ENCODE results near the gene MTURN.

MTURN gene

DNA sequence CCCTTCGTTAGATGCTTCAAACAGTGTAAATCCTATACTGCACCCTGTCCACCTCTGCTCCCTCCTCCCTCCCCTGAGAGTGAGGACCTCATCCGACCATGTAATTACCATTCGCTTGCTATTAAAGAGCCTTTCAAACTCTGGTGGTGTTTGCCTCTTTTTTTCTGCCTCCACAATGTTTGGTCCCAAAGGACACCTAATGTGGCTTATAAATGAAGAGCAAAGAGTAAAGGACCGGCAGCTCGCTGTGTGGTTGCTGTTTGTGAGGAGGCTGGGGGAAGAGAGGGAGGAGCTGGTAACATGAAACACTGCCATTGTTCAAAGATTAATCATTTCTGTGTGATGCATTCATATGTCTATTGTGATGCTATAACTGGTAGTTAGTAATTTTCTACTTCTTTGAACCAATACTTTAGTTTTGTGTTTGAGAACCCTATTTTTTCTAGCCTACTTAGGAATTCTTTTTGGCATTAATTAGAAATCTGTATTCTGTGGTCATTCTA, 27.9 kb downstream of the MTURN start:
- no peak for DNase-seq

DNA sequence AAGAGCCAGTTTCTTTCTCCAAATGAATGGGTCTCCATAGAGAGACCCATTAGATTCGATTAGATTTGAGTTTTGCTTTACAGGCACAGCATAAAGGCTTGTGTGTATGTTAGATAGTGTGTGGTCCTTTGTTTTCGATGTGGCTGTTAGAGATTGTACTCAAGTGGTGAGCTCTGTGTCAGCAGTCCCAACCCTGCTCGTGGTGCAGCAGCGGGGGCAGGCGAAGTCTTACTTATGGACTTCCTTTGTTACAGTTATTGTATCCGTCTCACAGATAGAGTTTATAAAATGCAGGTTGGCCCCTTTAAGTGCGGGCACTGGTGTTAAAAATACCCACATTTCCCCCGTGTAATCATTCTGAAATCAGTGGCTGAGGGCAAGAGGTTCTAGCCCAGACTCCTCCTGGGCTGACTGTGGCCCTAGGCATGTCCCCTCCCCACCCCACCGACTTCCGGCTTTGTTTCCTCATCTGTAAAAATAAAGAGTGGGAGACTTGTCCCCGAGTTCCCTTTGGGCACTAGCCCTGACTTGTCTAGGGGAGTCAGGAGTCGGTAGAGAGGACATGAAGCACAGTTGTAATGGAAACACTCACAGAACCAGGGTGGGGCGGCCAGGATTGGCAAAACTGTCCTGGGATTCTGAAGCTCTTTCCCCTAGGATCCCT, 28.6 kb downstream of the MTURN start:
- DNase-seq: no peak

DNA sequence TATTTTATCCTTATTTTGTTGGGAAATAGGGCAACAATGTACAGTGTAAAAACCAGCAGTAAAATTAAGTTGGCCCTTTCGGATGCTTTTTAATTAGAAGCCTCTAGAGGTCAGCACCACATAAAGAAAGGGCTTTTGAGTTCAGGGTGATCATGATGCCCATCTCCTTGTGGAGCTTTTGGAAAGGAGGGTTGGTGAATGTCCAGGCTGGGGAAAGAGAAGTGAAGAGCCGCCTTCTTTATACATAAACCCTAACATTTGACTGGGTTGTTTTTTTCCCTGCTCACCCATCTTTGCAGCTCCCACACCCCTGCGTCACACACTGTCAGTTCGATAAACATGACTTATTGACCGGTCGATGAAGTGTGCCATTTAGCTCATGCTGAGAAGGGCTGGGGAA, 29.8 kb downstream of the MTURN start:
- no peak for DNase-seq

DNA sequence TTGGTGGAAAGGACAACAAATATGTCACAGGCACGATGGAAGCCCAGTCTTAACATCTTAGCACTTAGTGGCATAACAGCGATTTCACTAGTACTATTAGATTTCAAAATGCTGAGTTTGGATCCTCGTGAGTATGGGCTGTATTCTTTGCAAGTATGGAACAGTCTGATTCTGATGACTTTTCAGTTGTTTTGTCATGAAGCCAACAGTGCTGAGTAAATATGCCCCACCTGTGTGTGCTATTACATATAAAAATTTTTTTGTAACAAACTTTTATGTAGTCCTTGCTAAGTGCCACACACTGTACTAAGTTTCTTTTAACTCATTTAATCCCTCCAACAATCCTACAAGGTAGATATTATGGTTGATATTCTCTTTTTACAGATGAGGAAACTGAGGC, 30.8 kb downstream of the MTURN start:
- DNase-seq: no peak

DNA sequence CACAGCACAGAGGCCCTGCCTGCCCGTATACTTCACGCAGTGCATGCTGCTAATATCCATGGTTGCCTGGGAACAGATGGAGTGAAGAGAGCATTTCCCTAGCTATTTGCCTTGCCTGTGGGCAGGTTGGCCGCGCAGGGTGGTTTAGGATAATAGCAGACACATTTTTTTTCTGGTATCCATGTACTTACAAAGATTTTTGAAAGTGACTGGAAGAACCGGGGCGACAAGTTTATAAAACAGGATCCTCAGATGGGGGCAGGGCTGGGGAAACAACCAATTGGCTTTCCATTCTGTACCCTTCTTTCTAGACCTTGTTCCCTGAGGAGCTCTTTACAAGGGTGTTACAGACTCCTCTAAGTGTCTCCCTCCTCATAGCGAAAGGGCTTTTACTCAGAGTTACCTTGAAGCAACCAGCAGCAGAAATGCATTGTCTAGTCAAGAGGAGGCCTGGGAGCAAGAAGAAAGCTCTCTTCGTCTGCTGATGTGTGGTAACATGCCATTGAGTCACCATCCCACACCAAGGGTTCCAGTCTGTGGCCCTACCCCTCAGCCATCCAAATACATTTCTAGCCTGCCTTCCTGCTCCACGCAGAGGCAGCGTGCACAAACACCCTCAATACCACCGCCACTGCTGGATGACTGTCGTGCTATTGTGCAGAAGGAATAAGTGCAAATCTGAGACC, 31.5 kb downstream of the MTURN start:
- DNase-seq: no peak

DNA sequence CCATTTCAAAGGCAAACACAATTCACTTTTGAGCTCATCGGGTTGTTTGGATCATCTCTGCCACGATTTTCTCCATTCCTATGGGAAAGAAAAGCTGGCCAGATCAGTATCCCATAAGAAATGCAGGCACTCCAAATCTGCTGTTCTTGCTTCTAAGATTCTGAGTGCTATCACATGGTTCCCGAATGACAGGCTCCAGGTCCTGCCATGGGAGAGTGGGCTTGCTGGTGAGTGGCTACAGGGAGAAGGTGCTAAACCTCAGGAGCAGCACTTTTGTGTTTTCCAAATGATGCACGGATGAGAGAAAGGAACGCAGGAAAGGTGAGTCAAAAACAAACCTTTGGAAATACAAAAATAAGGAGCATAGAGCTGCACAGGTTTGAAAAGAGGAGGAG, 32.1 kb downstream of the MTURN start:
- DNase-seq: no peak

DNA sequence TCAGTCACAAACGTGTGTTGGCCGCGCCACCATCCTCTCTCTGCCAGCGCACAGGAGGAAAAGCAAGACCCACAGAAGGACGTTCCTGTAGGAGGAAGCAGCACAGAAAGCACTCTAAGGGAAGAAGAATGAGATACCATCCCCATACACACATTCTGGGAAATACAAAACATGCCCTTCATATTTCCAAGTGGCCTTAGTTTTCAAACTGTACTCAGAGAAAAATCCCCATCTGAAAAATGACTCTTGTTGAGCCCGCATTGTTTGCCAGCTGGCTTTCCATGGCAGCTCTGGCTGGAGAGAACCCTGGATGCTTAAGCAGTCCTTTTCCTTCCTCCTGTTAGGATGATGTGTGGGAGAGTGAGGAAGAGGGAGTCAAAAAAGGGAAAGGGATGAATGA, 33.1 kb downstream of the MTURN start:
- no peak for DNase-seq

DNA sequence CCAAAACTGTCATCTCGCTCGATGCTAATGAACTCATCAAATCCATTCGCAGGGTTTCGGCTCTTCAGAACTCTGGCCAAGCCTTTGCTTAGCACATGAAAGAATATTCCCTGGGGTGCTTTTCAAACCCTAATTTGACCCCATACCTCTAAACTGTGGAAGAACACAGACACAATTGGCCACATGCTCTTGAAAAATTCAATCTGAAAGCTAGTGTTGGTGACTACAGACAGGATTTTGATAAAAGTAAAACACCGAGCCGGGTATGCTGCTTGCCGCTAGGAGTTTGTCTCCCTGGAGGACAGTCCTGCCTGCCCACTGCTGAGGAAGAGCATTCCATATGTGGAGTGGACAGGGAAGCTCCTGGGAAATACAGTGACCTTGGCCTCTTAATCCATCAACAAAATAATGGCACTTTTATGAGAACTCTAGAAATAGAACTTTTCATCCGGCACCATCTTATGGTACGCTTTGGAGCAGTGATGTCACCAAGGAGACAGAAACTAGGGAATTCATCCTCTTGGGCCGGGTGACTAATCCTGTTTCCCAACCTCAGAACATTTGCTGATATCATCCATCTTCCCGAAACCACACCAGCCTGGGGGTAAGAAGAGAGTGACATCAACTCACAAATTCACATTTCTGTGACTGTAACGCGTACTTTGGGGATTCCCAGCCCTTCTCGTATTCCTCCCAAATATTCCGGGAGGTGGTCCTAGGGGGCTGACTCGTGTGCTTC, 34.2 kb downstream of the MTURN start:
- no peak for DNase-seq

DNA sequence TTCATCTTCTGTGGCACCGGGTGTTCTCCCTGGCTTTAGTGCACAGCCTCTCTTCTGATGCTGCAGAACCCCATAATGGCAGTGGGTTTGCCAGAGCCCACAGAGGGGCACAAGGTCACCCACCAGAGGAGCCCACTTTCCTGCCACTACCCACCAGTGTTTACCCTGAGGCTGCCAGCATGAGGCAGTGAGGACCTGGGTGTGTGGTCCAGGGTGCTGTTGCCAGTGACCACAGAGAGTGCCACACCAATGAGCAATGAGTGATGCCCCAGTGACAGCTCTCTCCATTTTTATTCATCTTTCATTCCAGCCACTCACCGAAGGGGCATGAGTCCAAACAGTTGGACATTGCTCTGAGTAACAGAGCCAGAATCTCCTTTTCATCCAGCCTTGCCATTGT, 34.8 kb downstream of the MTURN start:
- no peak for DNase-seq

DNA sequence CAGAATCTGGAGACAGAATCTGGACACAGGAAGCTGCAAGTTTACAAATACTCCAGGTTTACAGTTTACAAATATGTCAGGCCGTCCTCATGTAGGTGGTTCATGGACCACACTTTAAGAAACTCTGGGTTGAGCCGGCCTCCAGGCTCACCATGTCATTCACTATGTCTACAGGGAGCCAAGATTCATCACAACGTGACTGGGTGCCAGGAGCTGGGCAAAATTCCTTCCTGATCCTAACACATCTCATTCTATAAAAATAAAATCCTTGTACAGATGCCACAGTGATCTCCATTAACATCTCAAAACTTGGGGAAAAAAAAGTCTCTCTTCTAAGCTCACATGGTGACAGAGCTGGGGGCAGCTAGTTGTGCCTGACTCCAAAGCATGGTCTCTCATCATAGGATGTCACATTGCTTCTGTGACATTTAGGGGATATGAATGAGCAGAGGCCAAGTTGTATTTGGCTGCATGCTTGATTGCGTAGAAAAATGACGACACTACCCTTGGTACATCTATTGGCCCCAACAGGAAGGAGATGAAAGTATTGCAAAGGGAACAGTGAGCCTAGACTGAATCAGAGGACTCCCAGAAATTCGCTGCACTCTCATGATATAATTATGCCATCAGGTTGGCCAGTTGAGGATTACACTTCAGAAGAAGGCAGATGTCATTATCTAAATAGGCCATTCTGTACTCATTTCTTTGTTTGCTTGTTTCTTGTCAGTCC, 35.9 kb downstream of the MTURN start:
- no peak for DNase-seq

DNA sequence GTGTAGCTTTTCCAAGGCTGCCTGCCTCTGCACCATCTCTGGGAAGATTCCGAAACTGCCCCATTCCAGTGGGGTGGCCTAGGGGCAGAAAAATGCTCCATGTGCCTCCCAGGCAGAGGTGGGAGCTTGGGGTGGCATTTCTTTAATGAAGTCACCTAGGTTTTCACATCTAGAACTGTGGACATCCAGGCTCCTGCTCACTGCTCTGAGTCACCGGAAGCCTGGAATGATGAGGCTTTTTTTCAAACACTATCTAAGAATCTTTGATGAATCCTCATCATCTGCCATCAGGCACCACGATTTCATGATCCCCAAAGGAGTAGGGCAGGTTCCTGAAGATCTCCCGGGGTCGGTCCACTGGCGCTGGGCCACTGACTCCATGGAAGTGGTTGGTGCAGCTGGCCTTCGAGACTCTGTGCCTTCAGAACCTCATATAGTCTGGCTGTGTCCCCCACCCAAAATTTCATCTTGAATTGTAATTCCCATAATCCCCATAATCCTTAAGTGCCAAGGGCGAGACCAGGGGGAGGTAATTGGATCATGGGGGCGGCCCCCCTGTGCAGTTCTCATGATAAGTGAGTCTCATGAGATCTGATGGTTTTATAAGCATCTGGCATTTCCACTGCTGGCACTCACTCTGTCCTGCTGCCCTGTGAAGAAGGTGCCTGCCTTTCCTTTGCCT, 37.1 kb downstream of the MTURN start:
- no peak for DNase-seq

DNA sequence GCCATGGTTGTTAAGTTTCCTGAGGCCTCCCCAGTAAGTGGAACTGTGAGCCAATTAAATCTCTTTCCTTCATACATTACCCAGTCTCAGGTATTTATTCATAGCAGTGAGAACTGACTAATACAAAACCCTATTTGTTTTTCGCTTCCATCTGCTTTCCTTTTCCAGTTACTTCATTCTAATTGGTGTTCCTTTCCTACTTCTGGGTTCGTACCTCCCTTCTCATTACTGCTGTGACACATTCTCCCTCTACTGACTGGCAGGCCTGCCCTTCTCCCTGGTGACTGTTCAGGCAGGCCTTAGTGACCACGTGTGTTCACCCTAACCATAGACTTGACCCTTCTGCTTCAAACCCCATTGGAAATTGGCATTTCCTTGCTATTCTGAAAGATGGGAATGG, 37.7 kb downstream of the MTURN start:
- no peak for DNase-seq

DNA sequence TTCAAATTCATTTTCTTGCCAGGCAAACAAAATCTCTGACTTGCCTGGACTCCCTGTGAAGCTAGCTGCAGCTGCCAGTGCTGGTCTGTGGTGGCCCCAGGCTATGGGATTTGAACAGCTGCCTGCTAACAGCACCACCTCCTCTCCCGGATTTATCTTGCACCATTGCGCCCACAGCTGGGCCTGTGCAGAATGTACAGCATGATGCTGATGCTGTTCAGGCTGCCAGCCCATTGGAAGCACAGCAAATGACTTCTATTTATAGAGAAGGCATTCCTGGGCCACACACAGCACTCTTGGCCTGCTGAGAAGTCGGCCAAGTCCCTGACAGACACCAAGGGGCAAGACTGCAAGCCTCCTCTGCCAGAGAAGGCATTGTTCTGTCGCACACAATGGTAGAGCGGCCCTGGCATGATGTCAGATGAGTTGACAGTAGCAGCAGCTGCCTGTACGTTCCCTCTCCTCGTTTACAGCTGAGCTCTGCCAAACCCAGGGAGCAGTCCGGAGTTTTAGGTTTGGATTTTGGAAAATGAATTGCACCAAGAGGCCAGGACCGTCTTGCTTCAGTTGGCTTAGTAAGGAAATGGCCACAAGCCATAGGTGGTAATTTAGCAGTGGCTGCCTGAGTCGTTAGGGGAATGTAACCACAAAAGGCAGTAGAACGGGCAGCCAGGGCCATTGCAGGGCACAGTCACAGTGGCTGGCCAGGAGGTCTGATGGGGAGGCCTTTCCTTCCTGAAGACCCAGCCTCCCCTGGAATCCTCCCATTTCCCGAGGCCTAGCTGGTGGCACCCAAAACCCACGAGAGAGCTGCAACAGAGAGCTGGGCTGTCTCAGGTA, 38.5 kb downstream of the MTURN start:
- no peak for DNase-seq

DNA sequence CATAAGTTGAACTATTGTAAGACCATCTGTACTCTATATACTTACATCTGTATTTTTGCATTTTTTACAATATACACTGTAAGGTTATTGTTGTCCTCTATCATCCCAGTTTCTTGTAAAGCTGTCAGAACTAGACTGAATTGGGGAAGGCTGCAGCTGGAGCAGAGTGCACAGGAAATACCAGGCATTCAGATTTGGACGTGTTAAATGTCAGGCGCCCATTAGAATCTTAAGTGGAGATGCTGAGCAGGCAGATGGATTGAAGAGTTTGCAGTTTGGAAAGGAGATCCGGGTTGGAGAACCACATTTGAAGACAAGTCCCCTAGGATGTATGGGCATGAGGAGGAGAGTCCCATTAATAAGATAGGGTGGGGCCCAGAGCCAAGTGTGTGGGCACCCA, 40.4 kb downstream of the MTURN start:
- DNase-seq: no peak

DNA sequence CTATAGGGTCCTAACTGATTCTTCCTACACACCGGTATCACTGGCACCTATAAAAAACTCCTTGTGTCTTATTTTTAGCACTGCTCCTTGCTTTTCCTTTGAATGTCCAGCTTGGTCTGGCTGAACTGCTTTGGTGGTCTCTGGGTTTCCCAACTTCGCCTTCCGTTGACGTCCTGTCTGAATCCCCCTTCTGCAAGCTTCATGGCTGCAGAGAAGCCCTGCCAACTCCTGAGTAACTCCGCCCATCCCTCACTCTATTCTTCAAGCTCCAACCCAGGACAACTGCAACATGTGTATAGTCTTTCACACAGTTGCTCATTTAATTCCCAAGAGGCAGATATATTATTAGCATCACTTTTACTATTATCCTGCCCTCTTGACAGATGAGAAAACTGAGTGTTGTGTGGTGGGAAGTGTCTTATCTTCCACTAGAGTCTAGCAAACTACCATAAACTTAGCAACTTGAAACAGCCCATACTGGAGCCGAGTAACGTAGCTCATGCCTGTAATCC, 40.9 kb downstream of the MTURN start:
- DNase-seq: no peak

DNA sequence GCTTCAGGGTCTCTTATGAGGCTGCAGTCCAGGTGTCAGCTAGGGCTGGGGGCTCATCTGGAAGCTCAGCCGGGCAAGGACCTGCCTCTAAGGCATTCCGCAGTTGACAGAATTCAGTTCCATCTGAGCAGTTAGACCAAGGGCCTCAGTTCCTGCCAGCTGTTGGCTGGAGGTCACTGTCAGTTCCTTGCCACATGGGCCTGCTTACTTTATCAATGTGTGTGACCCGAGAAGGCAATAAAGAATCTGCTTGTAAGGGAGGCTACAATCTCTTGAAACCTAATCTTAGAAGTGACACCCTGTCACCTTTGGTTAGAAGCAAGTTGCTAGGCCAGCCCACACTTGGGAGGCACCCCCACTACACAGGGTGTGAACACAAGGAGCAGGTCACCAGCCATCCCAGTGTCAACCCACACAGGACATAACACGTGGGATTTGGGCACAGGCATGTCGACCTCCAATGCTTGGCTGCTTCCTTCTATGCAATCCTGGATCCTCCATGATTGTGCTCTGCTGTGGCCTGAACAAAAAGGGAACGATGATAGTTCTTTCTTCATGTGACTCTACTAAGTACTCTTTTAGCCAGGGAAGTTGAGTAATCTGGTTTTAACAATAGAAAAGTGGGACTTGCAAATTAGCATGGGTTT, 41.8 kb downstream of the MTURN start:
- no peak for DNase-seq

DNA sequence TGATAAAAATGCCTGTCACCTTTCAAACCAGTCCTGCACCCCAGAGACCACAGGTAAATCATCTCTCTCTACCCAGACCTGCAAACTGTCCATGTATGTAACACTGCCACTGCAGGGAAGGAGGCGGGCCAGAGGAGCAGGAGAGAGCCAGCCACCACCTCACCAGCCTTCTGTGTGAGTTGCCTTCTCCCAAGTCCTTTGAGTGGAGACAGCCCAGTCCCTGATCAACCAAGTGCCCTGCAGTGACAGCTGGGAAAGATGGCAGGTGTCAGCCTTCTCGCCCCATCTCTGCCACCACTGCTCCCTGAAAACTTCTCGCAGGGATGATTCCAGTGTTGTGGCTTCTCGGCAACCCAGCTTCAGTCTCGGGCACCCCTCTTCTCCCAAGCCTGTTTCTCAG, 42.4 kb downstream of the MTURN start:
- no peak for DNase-seq

DNA sequence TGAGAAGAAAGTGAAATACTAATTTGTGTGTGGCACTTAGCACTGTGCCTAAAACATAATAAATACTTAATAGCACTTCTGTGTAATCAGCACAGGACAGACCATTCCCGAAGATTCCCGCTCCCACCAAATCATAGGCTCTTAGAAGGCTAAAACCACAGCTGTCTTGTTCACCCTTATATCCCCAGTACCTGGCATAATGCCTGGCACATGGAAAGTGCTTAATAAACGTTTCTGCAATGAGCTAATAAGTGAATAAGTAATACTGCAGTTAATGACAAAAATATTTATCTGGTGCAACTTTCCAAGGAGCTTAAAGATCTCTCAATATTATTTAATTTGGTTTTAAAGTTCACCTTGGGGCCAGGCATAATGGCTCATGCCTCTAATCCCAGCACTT, 43.2 kb downstream of the MTURN start:
- DNase-seq: no peak

DNA sequence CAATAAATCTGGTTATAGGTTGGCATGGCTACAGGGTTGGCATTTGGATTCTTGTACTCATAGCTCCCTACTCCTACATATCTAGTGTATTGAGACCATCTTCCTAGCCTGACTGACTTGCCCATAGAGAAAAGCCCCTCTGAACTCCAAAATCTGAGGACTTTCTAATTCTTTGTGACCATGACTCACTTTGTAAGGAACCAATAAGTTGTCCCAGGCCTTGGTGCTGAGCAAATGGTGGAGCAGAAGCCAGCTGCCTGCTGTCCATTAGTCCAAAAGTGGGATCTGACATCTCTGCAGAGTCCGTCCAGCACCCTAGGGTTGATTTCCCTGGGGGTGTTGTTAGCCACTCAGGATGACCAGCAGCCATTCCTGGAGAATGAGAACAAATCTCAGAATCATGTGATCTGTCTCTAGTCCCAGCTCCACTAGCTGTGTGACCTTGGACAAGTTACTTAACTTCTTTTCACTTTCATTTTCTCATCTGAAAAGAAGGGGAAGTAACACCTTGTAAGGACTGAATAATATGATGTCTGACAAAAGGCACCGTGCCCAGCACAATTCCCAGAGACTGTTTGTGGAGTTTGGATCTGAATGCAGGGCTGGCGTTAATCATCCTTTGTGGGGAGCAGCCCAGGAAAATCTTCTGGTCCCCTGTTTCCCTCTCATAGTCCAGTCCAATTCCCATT, 44.1 kb downstream of the MTURN start:
- no peak for DNase-seq

DNA sequence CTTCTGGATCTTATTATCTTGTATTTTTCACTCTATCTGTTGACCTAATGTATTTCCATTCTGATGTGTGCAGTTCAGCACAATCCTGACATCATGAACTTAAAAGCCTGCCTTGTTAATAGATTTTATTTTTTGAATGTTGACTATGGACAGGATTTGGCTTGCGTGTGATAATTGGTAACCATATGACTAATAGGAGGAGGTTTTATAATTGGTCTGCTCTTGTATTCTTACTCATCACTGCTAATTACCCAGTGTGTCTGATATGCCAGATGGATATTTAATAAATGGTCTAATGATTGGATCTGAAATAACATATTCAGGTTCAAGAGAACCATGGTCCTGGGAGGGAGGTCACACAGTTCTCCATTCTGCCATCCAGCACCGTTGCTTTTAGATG, 45.9 kb downstream of the MTURN start:
- no peak for DNase-seq

DNA sequence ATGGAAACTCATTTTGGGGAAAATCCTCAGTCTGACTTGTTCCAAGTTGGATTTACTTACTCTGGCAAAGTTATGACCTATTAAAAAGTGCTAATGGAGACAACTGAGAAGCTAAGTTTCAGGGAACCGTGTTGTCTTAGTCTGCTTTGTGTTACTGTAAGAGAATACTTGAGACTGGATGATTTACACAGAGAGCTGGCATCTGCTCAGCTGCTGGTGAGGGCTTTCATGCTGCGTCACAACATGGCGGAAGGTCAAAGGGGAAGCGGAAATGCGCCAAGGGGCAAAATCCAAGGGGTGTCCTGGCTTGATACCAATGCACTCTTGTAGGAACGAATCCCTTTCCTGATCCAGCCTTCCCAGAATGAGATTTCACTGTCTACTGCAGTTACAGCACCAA, 46.4 kb downstream of the MTURN start:
- no peak for DNase-seq

Measured in stimulated activated CD4-positive, alpha-beta T cell treated with anti-CD3 and anti-CD28 coated beads, Interleukin-2, amount 100 ng/mL, for 24 hours (primary cell).